ENCODE measurements around the gene ARSI.

DNA sequence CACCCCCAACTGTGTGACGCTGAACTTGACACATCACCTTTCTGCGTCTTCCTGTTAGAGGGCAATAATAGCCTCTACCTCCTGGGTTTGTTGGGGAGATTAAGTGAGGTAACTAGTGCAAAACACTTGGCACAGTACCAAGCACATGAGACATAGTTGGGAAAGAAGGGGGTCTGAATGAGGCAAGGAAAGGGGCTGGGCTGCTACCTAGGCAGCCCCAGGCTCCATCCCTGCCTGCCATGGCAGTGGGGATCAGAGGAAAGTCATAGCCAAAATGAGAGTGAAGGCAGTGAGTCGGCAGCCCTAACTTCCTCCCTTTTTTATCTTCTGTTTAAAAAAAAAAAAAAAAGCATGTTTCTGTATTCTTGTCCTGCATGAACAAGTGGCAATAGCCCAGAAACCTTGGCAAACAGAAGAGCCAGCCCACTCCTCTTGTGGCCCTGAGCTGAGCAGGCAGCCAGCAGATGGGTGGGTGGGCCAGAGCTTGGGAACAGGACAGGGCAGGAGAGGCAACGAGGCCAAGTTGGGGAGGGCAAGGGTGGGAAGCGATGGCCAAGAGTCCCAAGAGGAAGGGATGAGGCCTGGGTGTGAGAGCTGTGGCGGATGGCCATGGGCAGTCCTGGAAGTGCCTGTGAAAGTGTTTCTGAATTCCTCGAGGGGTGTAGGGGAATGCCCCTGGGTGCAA, 24.5 kb downstream of the ARSI start:
- TF ChIP-seq ZFX (IDR thresholded peaks at IDR 0.05), result no peak
- TF ChIP-seq, protein P1, sequence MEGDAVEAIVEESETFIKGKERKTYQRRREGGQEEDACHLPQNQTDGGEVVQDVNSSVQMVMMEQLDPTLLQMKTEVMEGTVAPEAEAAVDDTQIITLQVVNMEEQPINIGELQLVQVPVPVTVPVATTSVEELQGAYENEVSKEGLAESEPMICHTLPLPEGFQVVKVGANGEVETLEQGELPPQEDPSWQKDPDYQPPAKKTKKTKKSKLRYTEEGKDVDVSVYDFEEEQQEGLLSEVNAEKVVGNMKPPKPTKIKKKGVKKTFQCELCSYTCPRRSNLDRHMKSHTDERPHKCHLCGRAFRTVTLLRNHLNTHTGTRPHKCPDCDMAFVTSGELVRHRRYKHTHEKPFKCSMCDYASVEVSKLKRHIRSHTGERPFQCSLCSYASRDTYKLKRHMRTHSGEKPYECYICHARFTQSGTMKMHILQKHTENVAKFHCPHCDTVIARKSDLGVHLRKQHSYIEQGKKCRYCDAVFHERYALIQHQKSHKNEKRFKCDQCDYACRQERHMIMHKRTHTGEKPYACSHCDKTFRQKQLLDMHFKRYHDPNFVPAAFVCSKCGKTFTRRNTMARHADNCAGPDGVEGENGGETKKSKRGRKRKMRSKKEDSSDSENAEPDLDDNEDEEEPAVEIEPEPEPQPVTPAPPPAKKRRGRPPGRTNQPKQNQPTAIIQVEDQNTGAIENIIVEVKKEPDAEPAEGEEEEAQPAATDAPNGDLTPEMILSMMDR (conservative IDR thresholded peaks at IDR 0.05), result no peak
